ENCODE measurements around the gene SATB1. TPM values are rescaled to one million over a fixed set of nuclear protein-coding genes. Genes with fewer than 3 reads are reported as not detected.

The SATB1 gene
- total and polyA plus RNA-seq, 2 of the 4 experiments (the other 2 are of a cell fraction): 7.5 to 10.7 TPM

DNA sequence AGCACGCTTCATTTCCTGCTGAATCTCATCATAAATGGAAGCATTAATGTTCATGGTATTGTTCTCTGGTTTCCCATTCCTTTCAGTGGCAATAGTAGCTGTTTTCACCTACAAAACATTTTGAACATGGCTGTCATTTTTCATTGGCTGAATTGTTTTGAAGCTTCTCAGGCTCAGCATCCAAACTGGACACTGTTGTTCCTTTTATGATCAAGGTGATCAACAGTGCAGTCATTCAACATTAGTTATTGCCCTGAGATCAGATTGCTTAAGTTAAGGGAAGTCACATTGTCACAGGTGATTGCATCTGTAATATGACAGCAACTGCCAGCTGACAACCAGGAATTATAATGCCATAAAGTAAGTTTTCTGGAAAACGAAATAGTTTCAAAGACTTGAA lies 46.9 kb downstream of the SATB1 start:
- H2BK5ac ChIP-seq (ENCODE audit: low read depth, low read length, poor library complexity, severe bottlenecking): no peak overlapping the region
- no peak overlapping the region for H4K5ac ChIP-seq (ENCODE audit: low read depth, low read length)
- ChIA-PET POLR2A (ENCODE audit: unreplicated experiment) (no interaction called here), CTCF (interaction anchor here (0.6 to 1.5 kb wide), 2 partner anchors 11 to 16 kb away, joined by 5 to 6 read pairs; no protein-coding TSS in a partner anchor)
- no peak for DNase-seq
- H2AFZ ChIP-seq (replicated peaks; ENCODE audit: low read length, poor library complexity): no peak overlapping the region
- no peak overlapping the region for H2BK15ac ChIP-seq (ENCODE audit: low read depth, low read length)
- no peak overlapping the region for H3K56ac ChIP-seq (ENCODE audit: extremely low read depth, insufficient read depth, low read length)
- dilution Hi-C loops (cut with HindIII; ENCODE audit: low sequenced_read_pairs, unreplicated experiment) (no loop called here), intact Hi-C loops (cut with micrococcal nuclease) (no loop called here), in situ Hi-C loops (cut with MboI; ENCODE audit: low sequenced_read_pairs) (no loop called here)
- no CpG with 5 or more reads among the region's 2 CpGs for WGBS, 2 experiments (ENCODE audit: extremely low coverage in 2 of 2, insufficient read length in 1 of 2)
- H2BK20ac ChIP-seq (ENCODE audit: low read depth, low read length): no peak overlapping the region
- H4K91ac ChIP-seq (ENCODE audit: insufficient read depth, low read depth, low read length): no peak overlapping the region
- no peaks in the 10 kb centered on the region for H3K9me1 ChIP-seq (ENCODE audit: insufficient read depth, low read length)
- BruUV-seq (replicated peaks): no TSS peak
- no peak overlapping the region for H3K4me3 ChIP-seq (ENCODE audit: insufficient read depth, low read depth, low read length)
- TF ChIP-seq, protein P1, sequence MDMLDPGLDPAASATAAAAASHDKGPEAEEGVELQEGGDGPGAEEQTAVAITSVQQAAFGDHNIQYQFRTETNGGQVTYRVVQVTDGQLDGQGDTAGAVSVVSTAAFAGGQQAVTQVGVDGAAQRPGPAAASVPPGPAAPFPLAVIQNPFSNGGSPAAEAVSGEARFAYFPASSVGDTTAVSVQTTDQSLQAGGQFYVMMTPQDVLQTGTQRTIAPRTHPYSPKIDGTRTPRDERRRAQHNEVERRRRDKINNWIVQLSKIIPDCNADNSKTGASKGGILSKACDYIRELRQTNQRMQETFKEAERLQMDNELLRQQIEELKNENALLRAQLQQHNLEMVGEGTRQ (IDR thresholded peaks at IDR 0.05; ENCODE audit: low read depth, low read length): no peak
- TF ChIP-seq RAD21 (IDR thresholded peaks at IDR 0.05; ENCODE audit: low read length): no peak
- no peak for TF ChIP-seq BHLHE40 (IDR thresholded peaks at IDR 0.05; ENCODE audit: low read depth, low read length)
- no peak for TF ChIP-seq ELK1 (IDR thresholded peaks at IDR 0.05; ENCODE audit: borderline replicate concordance, low read depth, low read length)
- no peak for TF ChIP-seq FOS (IDR thresholded peaks at IDR 0.05; ENCODE audit: low read depth, low read length)
- TF ChIP-seq CEBPB (IDR thresholded peaks at IDR 0.05; ENCODE audit: low read depth, low read length): no peak
- no peak for TF ChIP-seq RFX5 (IDR thresholded peaks at IDR 0.05; ENCODE audit: low read depth, low read length)
- TF ChIP-seq CHD1 (IDR thresholded peaks at IDR 0.05; ENCODE audit: low read depth, low read length): no peak
- TF ChIP-seq, protein P2, sequence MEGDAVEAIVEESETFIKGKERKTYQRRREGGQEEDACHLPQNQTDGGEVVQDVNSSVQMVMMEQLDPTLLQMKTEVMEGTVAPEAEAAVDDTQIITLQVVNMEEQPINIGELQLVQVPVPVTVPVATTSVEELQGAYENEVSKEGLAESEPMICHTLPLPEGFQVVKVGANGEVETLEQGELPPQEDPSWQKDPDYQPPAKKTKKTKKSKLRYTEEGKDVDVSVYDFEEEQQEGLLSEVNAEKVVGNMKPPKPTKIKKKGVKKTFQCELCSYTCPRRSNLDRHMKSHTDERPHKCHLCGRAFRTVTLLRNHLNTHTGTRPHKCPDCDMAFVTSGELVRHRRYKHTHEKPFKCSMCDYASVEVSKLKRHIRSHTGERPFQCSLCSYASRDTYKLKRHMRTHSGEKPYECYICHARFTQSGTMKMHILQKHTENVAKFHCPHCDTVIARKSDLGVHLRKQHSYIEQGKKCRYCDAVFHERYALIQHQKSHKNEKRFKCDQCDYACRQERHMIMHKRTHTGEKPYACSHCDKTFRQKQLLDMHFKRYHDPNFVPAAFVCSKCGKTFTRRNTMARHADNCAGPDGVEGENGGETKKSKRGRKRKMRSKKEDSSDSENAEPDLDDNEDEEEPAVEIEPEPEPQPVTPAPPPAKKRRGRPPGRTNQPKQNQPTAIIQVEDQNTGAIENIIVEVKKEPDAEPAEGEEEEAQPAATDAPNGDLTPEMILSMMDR (conservative IDR thresholded peaks at IDR 0.05; ENCODE audit: low read depth, low read length): no peak
- no peak for TF ChIP-seq MAZ (IDR thresholded peaks at IDR 0.05; ENCODE audit: borderline replicate concordance, low read depth, low read length)
- TF ChIP-seq MAFK (IDR thresholded peaks at IDR 0.05; ENCODE audit: low read depth, low read length): no peak
- ATAC-seq (ENCODE audit: low read depth): no peak
- no peaks in the 10 kb centered on the region for H3K27me3 ChIP-seq (ENCODE audit: control insufficient read depth, insufficient read depth, low read length)
- H3K9ac ChIP-seq (ENCODE audit: low read depth, low read length): no peak overlapping the region
- no peaks in the 10 kb centered on the region for H4K20me1 ChIP-seq (ENCODE audit: insufficient read depth, low read length)
- H3K9me3 ChIP-seq (ENCODE audit: control insufficient read depth, insufficient read depth, low read length): no peaks in the 10 kb centered on the region
- no peak overlapping the region for H3K14ac ChIP-seq (replicated peaks; ENCODE audit: low read depth, low read length)
- H3K18ac ChIP-seq (ENCODE audit: low read depth, low read length): no peak overlapping the region
- H4K8ac ChIP-seq (ENCODE audit: low read depth in 2 of 2, low read length in 2 of 2): no peak overlapping the region
- no peak overlapping the region for H3K27ac ChIP-seq (ENCODE audit: insufficient read depth, low read length)
- H2AK5ac ChIP-seq (ENCODE audit: low read depth, low read length): no peak overlapping the region
- no peaks in the 10 kb centered on the region for H3K36me3 ChIP-seq (ENCODE audit: control insufficient read depth, insufficient read depth, low read length)
- no peak overlapping the region for H2AK9ac ChIP-seq (replicated peaks; ENCODE audit: low read depth, low read length, poor library complexity)
- H3K4ac ChIP-seq (ENCODE audit: low read depth, low read length): no peak overlapping the region
- H3K79me1 ChIP-seq (ENCODE audit: low read depth in 1 of 2, low read length in 2 of 2): no peaks in the 10 kb centered on the region
- H3K4me1 ChIP-seq (ENCODE audit: control insufficient read depth, insufficient read depth, low read length): no peaks in the 10 kb centered on the region
- no peak overlapping the region for H3K4me2 ChIP-seq (ENCODE audit: low read depth, low read length)
- no peak overlapping the region for H2BK120ac ChIP-seq (ENCODE audit: low read depth, low read length)
- no peak overlapping the region for H3K23ac ChIP-seq (ENCODE audit: low read depth, low read length)

Measured in IMR-90 (cell line).